ENCODE data around the gene NIP7. TPM values are rescaled to one million over a fixed set of nuclear protein-coding genes. Genes with fewer than 3 reads are reported as not detected.
A peak's percentile ranks its signal among the peaks of the same experiment; 100 is the strongest.

Gene NIP7
- total RNA-seq, 2 experiments from 2014 or later, result 35.3 to 36.0 TPM

- ChIA-PET CTCF (interaction anchor here (1.4 kb wide), 1 partner anchor 8 kb away, joined by 3 read pairs; no protein-coding TSS in a partner anchor), POLR2A (no interaction called here)
- Mint-ChIP-seq H3K27me3 (ENCODE audit: low read depth) (no peaks in the 10 kb centered on the region), H3K4me3 (no peak overlapping the region), H3K4me1 (ENCODE audit: low read depth) (peaks cover 9% of the 10 kb centered on the region), H3K27ac (no peak overlapping the region), H3K9me3 (ENCODE audit: insufficient read depth) (no peaks in the 10 kb centered on the region), H3K36me3 (ENCODE audit: low read depth) (peaks cover 55% of the 10 kb centered on the region)
- ATAC-seq (no peak), DNase-seq (no peak)
Measured at GRCh38 chr16:69376393-69377059, 37.0 kb downstream of the NIP7 start.

GRCh38 chr16:69378036-69378435 is 38.5 kb downstream of the NIP7 start:
- no peaks in the 10 kb centered on the region for H3K9me3 Mint-ChIP-seq (ENCODE audit: insufficient read depth)
- ChIA-PET CTCF (interaction anchor here (0.6 kb wide), 1 partner anchor 156 kb away, joined by 3 read pairs; no protein-coding TSS in a partner anchor), POLR2A (no interaction called here)
- H3K4me3 Mint-ChIP-seq, result no peak overlapping the region
- H3K4me1 Mint-ChIP-seq (ENCODE audit: low read depth), result peaks cover 12% of the 10 kb centered on the region
- H3K36me3 Mint-ChIP-seq (ENCODE audit: low read depth), result peaks cover 57% of the 10 kb centered on the region
- ATAC-seq (no peak), DNase-seq (no peak)
- peak overlapping the region; percentile 8 for H3K27ac Mint-ChIP-seq
- H3K27me3 Mint-ChIP-seq (ENCODE audit: low read depth), result no peaks in the 10 kb centered on the region

DNA sequence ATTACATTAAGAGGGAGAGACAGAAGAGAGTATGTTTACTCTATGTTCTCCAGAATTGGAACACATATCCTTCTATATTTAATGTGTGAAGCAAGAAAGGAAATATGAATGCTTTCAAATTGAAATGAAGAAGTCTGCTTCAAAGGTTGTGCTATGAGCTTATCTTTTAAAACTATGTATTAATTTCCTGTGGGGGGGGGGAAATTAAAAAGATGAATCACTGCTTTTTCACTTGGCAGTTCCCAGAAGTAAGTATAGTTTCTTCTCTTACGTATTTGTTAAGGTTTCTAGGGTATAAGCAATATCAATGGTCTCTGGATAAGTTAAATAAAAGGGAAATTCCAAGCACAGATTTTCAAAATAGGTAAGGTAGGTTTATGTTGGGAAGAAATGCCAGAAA is 39.2 kb downstream of the NIP7 start:
- peaks cover 58% of the 10 kb centered on the region for H3K36me3 Mint-ChIP-seq (ENCODE audit: low read depth)
- DNase-seq (no peak), ATAC-seq (no peak)
- ChIA-PET POLR2A (no interaction called here), CTCF (interaction anchor here (0.6 to 1.8 kb wide), 2 partner anchors 155 to 376 kb away, joined by 3 to 5 read pairs; partner anchors contain the start of gene NOB1)
- no peak overlapping the region for H3K27ac Mint-ChIP-seq
- H3K27me3 Mint-ChIP-seq (ENCODE audit: low read depth), result no peaks in the 10 kb centered on the region
- peaks cover 18% of the 10 kb centered on the region for H3K4me1 Mint-ChIP-seq (ENCODE audit: low read depth)
- H3K9me3 Mint-ChIP-seq (ENCODE audit: insufficient read depth), result no peaks in the 10 kb centered on the region
- H3K4me3 Mint-ChIP-seq, result no peak overlapping the region

DNA sequence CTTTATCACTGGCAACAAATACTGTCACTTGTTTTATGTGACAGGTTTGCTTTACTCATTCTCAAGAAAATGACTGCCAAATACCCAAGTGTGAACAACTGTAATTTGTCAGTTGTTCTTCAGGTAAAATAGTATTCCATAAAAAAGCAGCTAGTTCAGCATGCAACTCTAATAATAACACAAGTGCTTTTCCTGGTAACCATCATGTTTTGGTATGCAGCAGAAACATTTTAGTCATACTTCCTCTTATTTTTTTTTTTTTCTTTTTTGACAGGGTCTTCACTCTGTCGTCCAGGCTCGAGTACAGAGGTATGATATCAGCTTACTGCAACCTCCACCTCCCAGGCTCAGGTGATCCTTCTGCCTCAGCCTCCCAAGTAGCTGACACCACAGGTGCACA is 41.7 kb downstream of the NIP7 start:
- H3K27ac Mint-ChIP-seq, result no peak overlapping the region
- ATAC-seq, result no peak

DNA sequence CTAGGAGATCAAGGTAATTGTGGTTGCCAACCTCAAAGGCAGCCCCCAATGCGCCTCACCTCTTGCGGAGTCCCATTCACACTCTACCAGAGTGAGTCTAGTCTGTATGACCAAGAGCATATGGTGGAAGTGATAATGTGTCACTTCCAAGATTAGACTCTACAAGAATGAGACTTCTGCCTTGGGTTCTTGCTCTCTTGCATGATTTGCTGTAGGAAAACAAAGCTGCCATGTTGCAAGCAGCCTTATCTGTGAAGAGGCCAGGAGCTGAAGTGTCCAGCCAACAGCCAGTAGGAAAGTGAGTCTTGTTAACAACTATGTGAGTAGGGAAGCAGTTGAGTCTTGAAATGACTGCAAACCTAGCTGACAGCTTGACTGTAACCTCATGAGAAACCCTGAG is 42.8 kb downstream of the NIP7 start:
- H3K27me3 Mint-ChIP-seq (ENCODE audit: low read depth), result no peaks in the 10 kb centered on the region
- H3K4me1 Mint-ChIP-seq (ENCODE audit: low read depth), result peaks cover 28% of the 10 kb centered on the region
- no peaks in the 10 kb centered on the region for H3K9me3 Mint-ChIP-seq (ENCODE audit: insufficient read depth)
- ChIA-PET CTCF (interaction anchor here (0.8 to 0.9 kb wide), 2 partner anchors 12 to 14 kb away, joined by 3 to 8 read pairs; no protein-coding TSS in a partner anchor), POLR2A (interaction anchor here (0.7 to 1.3 kb wide), 3 partner anchors 41 to 182 kb away, joined by 3 to 4 read pairs (median 3); no protein-coding TSS in a partner anchor)
- no peak overlapping the region for H3K27ac Mint-ChIP-seq
- ATAC-seq, result no peak
- no peak overlapping the region for H3K4me3 Mint-ChIP-seq
- DNase-seq, result no peak
- H3K36me3 Mint-ChIP-seq (ENCODE audit: low read depth), result peaks cover 62% of the 10 kb centered on the region

More for the DNA sequence above, 41.7 kb downstream of the NIP7 start:
- DNase-seq, result no peak
- Mint-ChIP-seq H3K27me3 (ENCODE audit: low read depth) (no peaks in the 10 kb centered on the region), H3K4me3 (no peak overlapping the region), H3K9me3 (ENCODE audit: insufficient read depth) (no peaks in the 10 kb centered on the region), H3K36me3 (ENCODE audit: low read depth) (peaks cover 66% of the 10 kb centered on the region), H3K4me1 (ENCODE audit: low read depth) (peaks cover 28% of the 10 kb centered on the region)
- ChIA-PET CTCF (interaction anchor here (0.8 to 0.9 kb wide), 2 partner anchors 15 to 41 kb away, joined by 3 to 6 read pairs; no protein-coding TSS in a partner anchor), POLR2A (interaction anchor here (0.6 to 0.7 kb wide), 2 partner anchors 164 to 847 kb away, joined by 3 to 5 read pairs; no protein-coding TSS in a partner anchor)

GRCh38 chr16:69384974-69385373 is 45.4 kb downstream of the NIP7 start:
- ChIA-PET CTCF (interaction anchor here (0.6 to 4.6 kb wide), 5 partner anchors 9 to 370 kb away, joined by 3 to 40 read pairs (median 4); partner anchors contain the start of genes COG8 and NOB1), POLR2A (interaction anchor here (0.7 kb wide), 2 partner anchors 179 to 370 kb away, joined by 3 read pairs; partner anchors contain the start of gene NOB1)
- no peaks in the 10 kb centered on the region for H3K27me3 Mint-ChIP-seq (ENCODE audit: low read depth)
- peak overlapping the region; percentile 93 for H3K27ac Mint-ChIP-seq
- DNase-seq (no peak), ATAC-seq (no peak)
- H3K9me3 Mint-ChIP-seq (ENCODE audit: insufficient read depth), result no peaks in the 10 kb centered on the region
- H3K36me3 Mint-ChIP-seq (ENCODE audit: low read depth), result peaks cover 40% of the 10 kb centered on the region
- peak overlapping the region; percentile 89 for H3K4me3 Mint-ChIP-seq
- peaks cover 32% of the 10 kb centered on the region for H3K4me1 Mint-ChIP-seq (ENCODE audit: low read depth)

DNA sequence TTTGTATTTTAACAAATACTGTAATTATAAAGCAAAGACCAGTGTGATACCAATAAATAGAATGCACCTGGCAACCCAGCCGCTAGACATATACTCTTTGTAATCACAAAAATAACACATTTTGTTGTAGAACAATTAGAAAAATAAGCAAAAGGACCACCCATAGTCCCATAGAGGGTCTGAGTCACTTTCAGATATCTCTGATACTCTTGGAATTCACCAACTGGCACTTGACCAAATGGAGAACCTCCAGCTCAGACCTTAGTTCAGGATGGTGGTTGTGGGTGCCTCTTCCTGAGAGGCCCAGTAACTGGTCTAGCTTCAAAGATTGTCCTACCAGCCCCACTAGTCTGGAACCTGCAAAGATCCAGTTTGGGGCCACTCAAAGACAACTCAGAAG is 47.0 kb downstream of the NIP7 start:
- CTCF ChIA-PET, result interaction anchor here (0.8 to 4.6 kb wide), 3 partner anchors 10 to 178 kb away, joined by 3 to 40 read pairs (median 3); no protein-coding TSS in a partner anchor
- Mint-ChIP-seq H3K9me3 (ENCODE audit: insufficient read depth) (no peaks in the 10 kb centered on the region), H3K27me3 (ENCODE audit: low read depth) (no peaks in the 10 kb centered on the region), H3K4me1 (ENCODE audit: low read depth) (peaks cover 32% of the 10 kb centered on the region), H3K4me3 (peak overlapping the region; percentile 89), H3K36me3 (ENCODE audit: low read depth) (peaks cover 29% of the 10 kb centered on the region), H3K27ac (no peak overlapping the region)
- ATAC-seq (no peak), DNase-seq (no peak)
- POLR2A ChIA-PET, result interaction anchor here (0.7 to 1.0 kb wide), 3 partner anchors 10 to 272 kb away, joined by 3 to 5 read pairs (median 4); partner anchors contain the start of gene CYB5B

Other genes starting within 250 kb of the NIP7 start
- gene HAS3, start 234.1 kb upstream of the NIP7 start, total RNA-seq, result under 1 TPM; 0.44 to 0.47 TPM
- 100 to 1,000 TPM; 132 to 143 TPM for gene CHTF8, start 207.2 kb upstream of the NIP7 start, total RNA-seq
- 10 to 100 TPM; 56.3 to 59.7 TPM for gene UTP4, start 207.1 kb upstream of the NIP7 start, total RNA-seq
- gene SNTB2, start 152.6 kb upstream of the NIP7 start, total RNA-seq, result 10 to 100 TPM; 24.3 to 25.5 TPM
- 10 to 100 TPM; 31.4 to 33.7 TPM for gene VPS4A, start 28.4 kb upstream of the NIP7 start, total RNA-seq
- 10 to 100 TPM; 15.2 to 16.0 TPM for gene PDF, start 9.2 kb upstream of the NIP7 start, total RNA-seq
- 10 to 100 TPM; 37.6 to 37.7 TPM for gene COG8, start 208 bp upstream of the NIP7 start, total RNA-seq
- 1 to 10 TPM; 1.4 to 1.8 TPM for gene TMED6, start 12.0 kb downstream of the NIP7 start, total RNA-seq
- 10 to 100 TPM; 42.6 to 48.4 TPM for gene TERF2, start 46.2 kb downstream of the NIP7 start, total RNA-seq
- gene CYB5B, start 84.8 kb downstream of the NIP7 start, total RNA-seq, result 100 to 1,000 TPM; 179 to 183 TPM
- 10 to 100 TPM; 16.8 to 17.5 TPM for gene NFAT5, start 226.2 kb downstream of the NIP7 start, total RNA-seq

All from activated CD8-positive, alpha-beta T cell treated with anti-CD3 and anti-CD28 coated beads, Interleukin-2, amount 10 ng/mL, durations not matched to agents 7 days and 5 days (primary cell).